MM.1S (cell line): ENCODE measurements around the gene THAP7.

Source experiments
- DNase-seq: peaks from one replicate; pipeline ENCODE4 v3.0.0-alpha.2; 2015
- H2AFZ ChIP-seq: fragments of 300-600 bp; sonication (generic); 2 replicates; pipeline ENCODE4 v1.6.0; 2016; ENCODE audit warnings: antibody characterized with exemption, low read length
- H3F3A ChIP-seq: fragments of 300-600 bp; sonication (generic); 2 replicates; pipeline ENCODE4 v1.6.1; 2016; ENCODE audit warnings: mild to moderate bottlenecking, antibody characterized with exemption, low read length, moderate library complexity, mixed read lengths; ENCODE audit not compliant: insufficient read depth
- H3K27ac ChIP-seq: fragments of 300-600 bp; sonication (generic); 2 replicates; pipeline ENCODE4 v1.5.1; 2016; ENCODE audit warnings: mild to moderate bottlenecking, low read length
- H3K27me3 ChIP-seq: fragments of 300-600 bp; sonication (generic); replicated peaks from 2 replicates; pipeline ENCODE4 v1.6.0; 2016; ENCODE audit warnings: low read length; ENCODE audit not compliant: insufficient read depth
- H3K36me3 ChIP-seq: fragments of 300-600 bp; sonication (generic); replicated peaks from 2 replicates; pipeline ENCODE4 v1.6.1; 2016; ENCODE audit warnings: mild to moderate bottlenecking, low read length, mixed read lengths; ENCODE audit not compliant: insufficient read depth
- H3K4me1 ChIP-seq: fragments of 300-600 bp; sonication (generic); 2 replicates; pipeline ENCODE4 v1.6.1; 2016; ENCODE audit warnings: low read length, mixed read lengths
- H3K4me2 ChIP-seq: fragments of 300-600 bp; sonication (generic); 2 replicates; pipeline ENCODE4 v1.6.0; 2016; ENCODE audit warnings: low read depth, low read length
- H3K4me3 ChIP-seq: fragments of 300-600 bp; sonication (generic); 2 replicates; pipeline ENCODE4 v1.5.1; 2016; ENCODE audit warnings: low read length, mixed read lengths
- H3K79me2 ChIP-seq: fragments of 300-600 bp; sonication (generic); 2 replicates; pipeline ENCODE4 v1.6.1; 2016; ENCODE audit warnings: mixed run types, low read length, mixed read lengths
- H3K9ac ChIP-seq: fragments of 300-600 bp; sonication (generic); 2 replicates; pipeline ENCODE4 v1.6.1; 2016; ENCODE audit warnings: low read length, mixed read lengths
- H3K9me2 ChIP-seq: fragments of 300-600 bp; sonication (generic); replicated peaks from 2 replicates; pipeline ENCODE4 v1.6.1; 2016; ENCODE audit warnings: mild to moderate bottlenecking, low read length, mixed read lengths; ENCODE audit not compliant: insufficient read depth
- H3K9me3 ChIP-seq: fragments of 300-600 bp; sonication (generic); replicated peaks from 2 replicates; pipeline ENCODE4 v1.6.1; 2016; ENCODE audit warnings: mild to moderate bottlenecking, low read length, mixed read lengths; ENCODE audit not compliant: insufficient read depth
- H4K20me1 ChIP-seq: fragments of 300-600 bp; sonication (generic); 2 replicates; pipeline ENCODE4 v1.6.1; 2016; ENCODE audit warnings: mild to moderate bottlenecking, low read length, moderate library complexity, mixed read lengths; ENCODE audit not compliant: insufficient read depth
- CTCF ChIP-seq: fragments of 300-600 bp; sonication (generic); IDR thresholded peaks from 2 replicates; pipeline ENCODE4 v1.5.1; 2016; ENCODE audit warnings: antibody characterized with exemption, low read length, mixed read lengths
- EZH2 ChIP-seq: fragments of 300-600 bp; sonication (generic); optimal IDR thresholded peaks from 2 replicates; pipeline ENCODE3; 2017; ENCODE audit warnings: low read depth, mild to moderate bottlenecking, antibody characterized with exemption, low read length, mixed read lengths
- EZH2phosphoT487 ChIP-seq: fragments of 300-600 bp; sonication (generic); IDR thresholded peaks from 2 replicates; pipeline ENCODE4 v1.6.1; 2018; ENCODE audit warnings: antibody characterized with exemption, low read length

The THAP7 gene

GRCh38 chr22:20951932-20952380, 50.0 kb downstream of the THAP7 start:
- Histone ChIP-seq H3K4me3 (no peak overlapping the region), H3K79me2 (peaks cover 66% of the 10 kb centered on the region), H3K36me3 (peaks cover 9% of the 10 kb centered on the region), H3K4me2 (no peak overlapping the region), H3K9ac (no peak overlapping the region), H3K27ac (no peak overlapping the region), H3F3A (no peaks in the 10 kb centered on the region; the same call in 1 of the 2 replicates), H3K9me3 (no peaks in the 10 kb centered on the region), H4K20me1 (peaks cover 31% of the 10 kb centered on the region), H2AFZ (no peak overlapping the region), H3K4me1 (no peaks in the 10 kb centered on the region), H3K9me2 (no peaks in the 10 kb centered on the region), H3K27me3 (no peaks in the 10 kb centered on the region)
- DNase-seq: no peak
- TF ChIP-seq EZH2: no peak
- TF ChIP-seq CTCF: no peak
- no peak for TF ChIP-seq EZH2phosphoT487

GRCh38 chr22:20951151-20951931, 50.6 kb downstream of the THAP7 start:
- Histone ChIP-seq H3K9me2 (no peaks in the 10 kb centered on the region), H3K27ac (no peak overlapping the region), H2AFZ (no peak overlapping the region), H3K27me3 (no peaks in the 10 kb centered on the region), H3K36me3 (peaks cover 9% of the 10 kb centered on the region), H3K9ac (no peak overlapping the region), H3K4me3 (no peak overlapping the region), H3K4me1 (no peaks in the 10 kb centered on the region), H3K4me2 (no peak overlapping the region), H3K9me3 (no peaks in the 10 kb centered on the region), H3K79me2 (peaks cover 72% of the 10 kb centered on the region), H3F3A (no peaks in the 10 kb centered on the region; the same call in 1 of the 2 replicates), H4K20me1 (peaks cover 37% of the 10 kb centered on the region)
- TF ChIP-seq EZH2 (no peak), CTCF (no peak), EZH2phosphoT487 (no peak)
- DNase-seq: no peak

- H3K36me3 ChIP-seq: peaks cover 9% of the 10 kb centered on the region
- H3K4me3 ChIP-seq: no peak overlapping the region
- no peaks in the 10 kb centered on the region for H3K9me3 ChIP-seq
- H3K4me1 ChIP-seq: no peaks in the 10 kb centered on the region
- H3K4me2 ChIP-seq: no peak overlapping the region
- H3K27ac ChIP-seq: no peak overlapping the region
- peaks cover 49% of the 10 kb centered on the region for H4K20me1 ChIP-seq
- TF ChIP-seq CTCF (no peak), EZH2phosphoT487 (no peak), EZH2 (no peak)
- no peaks in the 10 kb centered on the region for H3K27me3 ChIP-seq
- H3K79me2 ChIP-seq: peaks cover 88% of the 10 kb centered on the region
- H3K9me2 ChIP-seq: no peaks in the 10 kb centered on the region
- no peak overlapping the region for H3K9ac ChIP-seq
- H3F3A ChIP-seq: no peaks in the 10 kb centered on the region
- no peak overlapping the region for H2AFZ ChIP-seq
- DNase-seq: no peak
Measured at GRCh38 chr22:20949698-20950183, 52.2 kb downstream of the THAP7 start.
